ENCODE data around the gene TMEM260. TPM values are rescaled to one million over a fixed set of nuclear protein-coding genes. Genes with fewer than 3 reads are reported as not detected.

The TMEM260 gene
- total and polyA plus RNA-seq, 2 donors (not counting 1 experiment from before 2014, with no cell fraction given): 14.3 to 19.3 TPM

DNA sequence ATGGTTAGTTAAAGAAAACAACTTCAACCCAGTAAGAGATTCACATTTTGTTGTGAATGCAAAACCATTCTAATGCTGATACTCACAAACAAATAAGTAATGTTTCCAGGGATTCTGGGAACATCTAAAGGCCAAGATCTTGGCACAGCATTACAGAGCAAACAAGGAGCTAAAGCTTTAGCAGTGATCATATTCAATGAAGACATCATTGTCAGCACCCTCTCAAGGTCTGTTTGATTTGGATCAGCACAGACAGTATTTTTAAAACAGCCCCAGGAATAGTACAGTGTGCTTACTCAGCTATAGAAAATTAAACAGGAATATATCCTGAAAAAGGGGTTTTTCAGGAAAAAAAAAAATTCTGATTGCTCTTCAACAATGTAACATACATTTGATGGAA is 71.4 kb downstream of the TMEM260 start:
- no peaks in the 10 kb centered on the region for H3K27me3 ChIP-seq (ENCODE audit: control insufficient read depth, insufficient read depth, low read length)
- DNase-seq (ENCODE audit: low read depth in 2 of 2): no peak
- H3K9ac ChIP-seq (ENCODE audit: insufficient read depth, low read length): no peak overlapping the region
- no peak overlapping the region for H3K4me2 ChIP-seq (ENCODE audit: extremely low read depth, insufficient read depth, low read length)
- no peaks in the 10 kb centered on the region for H3K9me3 ChIP-seq (ENCODE audit: control insufficient read depth, insufficient read depth, low read depth, low read length)
- H3K4me1 ChIP-seq (ENCODE audit: control insufficient read depth, extremely low read depth, insufficient read depth, low read length): no peaks in the 10 kb centered on the region
- H2AFZ ChIP-seq (ENCODE audit: low read length): no peak overlapping the region
- H3K36me3 ChIP-seq (ENCODE audit: control insufficient read depth, insufficient read depth, low read length): peaks cover 2% of the 10 kb centered on the region
- no peak overlapping the region for H3K27ac ChIP-seq (ENCODE audit: insufficient read depth, low read length)
- H3K79me2 ChIP-seq (ENCODE audit: control insufficient read depth, insufficient read depth, low read length): no peaks in the 10 kb centered on the region
- H4K20me1 ChIP-seq (ENCODE audit: control insufficient read depth, extremely low read depth, insufficient read depth, low read length): no peaks in the 10 kb centered on the region
- TF ChIP-seq EZH2 (IDR thresholded peaks at IDR 0.05; ENCODE audit: low read length, missing control alignments): no peak
- H3K4me3 ChIP-seq (replicated peaks in 1 of 4; ENCODE audit: control extremely low read depth in 1 of 4, insufficient read depth in 1 of 4, low read depth in 3 of 4, low read length in 4 of 4): no peak overlapping the region

DNA sequence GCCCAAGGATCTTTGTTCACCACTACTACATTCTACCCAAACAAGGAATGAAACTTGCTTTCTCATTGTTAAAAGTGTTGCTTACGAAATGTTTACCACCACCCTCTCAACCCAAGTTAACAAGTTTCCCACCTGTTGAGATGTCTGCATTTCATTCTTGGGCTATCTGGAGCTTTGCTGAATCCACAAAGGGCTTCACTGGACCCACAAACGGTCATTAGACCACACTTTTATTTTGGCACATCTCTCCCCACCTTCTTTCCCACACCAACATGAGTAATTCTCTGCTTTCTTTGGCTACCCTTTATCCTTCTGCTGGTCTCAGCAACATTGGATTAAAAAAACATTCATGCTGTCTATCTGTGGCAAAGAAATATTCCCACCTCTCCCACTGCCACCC is 78.0 kb downstream of the TMEM260 start:
- no peak overlapping the region for H3K4me2 ChIP-seq (ENCODE audit: extremely low read depth, insufficient read depth, low read length)
- TF ChIP-seq EZH2 (IDR thresholded peaks at IDR 0.05; ENCODE audit: low read length, missing control alignments): no peak
- TF ChIP-seq, protein P1, sequence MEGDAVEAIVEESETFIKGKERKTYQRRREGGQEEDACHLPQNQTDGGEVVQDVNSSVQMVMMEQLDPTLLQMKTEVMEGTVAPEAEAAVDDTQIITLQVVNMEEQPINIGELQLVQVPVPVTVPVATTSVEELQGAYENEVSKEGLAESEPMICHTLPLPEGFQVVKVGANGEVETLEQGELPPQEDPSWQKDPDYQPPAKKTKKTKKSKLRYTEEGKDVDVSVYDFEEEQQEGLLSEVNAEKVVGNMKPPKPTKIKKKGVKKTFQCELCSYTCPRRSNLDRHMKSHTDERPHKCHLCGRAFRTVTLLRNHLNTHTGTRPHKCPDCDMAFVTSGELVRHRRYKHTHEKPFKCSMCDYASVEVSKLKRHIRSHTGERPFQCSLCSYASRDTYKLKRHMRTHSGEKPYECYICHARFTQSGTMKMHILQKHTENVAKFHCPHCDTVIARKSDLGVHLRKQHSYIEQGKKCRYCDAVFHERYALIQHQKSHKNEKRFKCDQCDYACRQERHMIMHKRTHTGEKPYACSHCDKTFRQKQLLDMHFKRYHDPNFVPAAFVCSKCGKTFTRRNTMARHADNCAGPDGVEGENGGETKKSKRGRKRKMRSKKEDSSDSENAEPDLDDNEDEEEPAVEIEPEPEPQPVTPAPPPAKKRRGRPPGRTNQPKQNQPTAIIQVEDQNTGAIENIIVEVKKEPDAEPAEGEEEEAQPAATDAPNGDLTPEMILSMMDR (conservative IDR thresholded peaks at IDR 0.05 in 1 of 2, IDR thresholded peaks at IDR 0.05 in 1 of 2; ENCODE audit: low read depth in 1 of 2, low read length in 2 of 2): no peak
- H3K36me3 ChIP-seq (ENCODE audit: control insufficient read depth, insufficient read depth, low read length): no peaks in the 10 kb centered on the region
- no peaks in the 10 kb centered on the region for H3K4me1 ChIP-seq (ENCODE audit: control insufficient read depth, extremely low read depth, insufficient read depth, low read length)
- no peak overlapping the region for H3K9ac ChIP-seq (ENCODE audit: insufficient read depth, low read length)
- no peaks in the 10 kb centered on the region for H3K27me3 ChIP-seq (ENCODE audit: control insufficient read depth, insufficient read depth, low read length)
- H4K20me1 ChIP-seq (ENCODE audit: control insufficient read depth, extremely low read depth, insufficient read depth, low read length): no peaks in the 10 kb centered on the region
- H2AFZ ChIP-seq (ENCODE audit: low read length): no peak overlapping the region
- peak in 1 of 2 donors; percentile 32 for DNase-seq (ENCODE audit: low read depth in 2 of 2)
- no peak overlapping the region for H3K4me3 ChIP-seq (replicated peaks in 1 of 4; ENCODE audit: control extremely low read depth in 1 of 4, insufficient read depth in 1 of 4, low read depth in 3 of 4, low read length in 4 of 4)
- H3K27ac ChIP-seq (ENCODE audit: insufficient read depth, low read length): no peak overlapping the region
- no peaks in the 10 kb centered on the region for H3K9me3 ChIP-seq (ENCODE audit: control insufficient read depth, insufficient read depth, low read depth, low read length)
- H3K79me2 ChIP-seq (ENCODE audit: control insufficient read depth, insufficient read depth, low read length): no peaks in the 10 kb centered on the region

DNA sequence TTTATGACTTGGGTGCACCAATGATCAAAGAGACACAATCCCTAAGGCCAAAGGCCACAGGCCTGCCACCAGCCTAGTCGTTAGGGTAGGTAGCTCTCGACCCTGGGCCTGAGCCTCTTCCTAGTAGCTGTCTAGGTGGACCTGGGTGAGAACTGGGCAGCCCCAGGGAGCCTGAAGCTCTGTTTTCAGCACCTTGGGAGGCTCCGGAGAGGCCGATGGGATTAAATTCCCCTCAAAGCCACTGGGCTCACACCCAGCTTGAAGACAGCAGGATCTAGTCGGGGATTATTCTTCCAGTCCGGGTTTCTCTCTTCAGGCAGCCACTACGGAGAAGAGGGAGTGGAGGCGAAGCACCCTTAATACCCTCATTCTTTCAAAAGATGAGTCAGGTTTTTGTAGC is 79.8 kb downstream of the TMEM260 start:
- H3K4me2 ChIP-seq (ENCODE audit: extremely low read depth, insufficient read depth, low read length): no peak overlapping the region
- no peak overlapping the region for H3K9ac ChIP-seq (ENCODE audit: insufficient read depth, low read length)
- no peak overlapping the region for H2AFZ ChIP-seq (ENCODE audit: low read length)
- TF ChIP-seq, protein P1 (conservative IDR thresholded peaks at IDR 0.05 in 1 of 2, IDR thresholded peaks at IDR 0.05 in 1 of 2; ENCODE audit: low read depth in 1 of 2, low read length in 2 of 2): no peak
- no peak for TF ChIP-seq EZH2 (IDR thresholded peaks at IDR 0.05; ENCODE audit: low read length, missing control alignments)
- H3K27me3 ChIP-seq (ENCODE audit: control insufficient read depth, insufficient read depth, low read length): no peaks in the 10 kb centered on the region
- no peaks in the 10 kb centered on the region for H3K79me2 ChIP-seq (ENCODE audit: control insufficient read depth, insufficient read depth, low read length)
- no peak overlapping the region for H3K27ac ChIP-seq (ENCODE audit: insufficient read depth, low read length)
- no peaks in the 10 kb centered on the region for H3K36me3 ChIP-seq (ENCODE audit: control insufficient read depth, insufficient read depth, low read length)
- no peak for DNase-seq (ENCODE audit: low read depth in 2 of 2)
- no peak overlapping the region for H3K4me3 ChIP-seq (replicated peaks in 1 of 4; ENCODE audit: control extremely low read depth in 1 of 4, insufficient read depth in 1 of 4, low read depth in 3 of 4, low read length in 4 of 4)
- H3K4me1 ChIP-seq (ENCODE audit: control insufficient read depth, extremely low read depth, insufficient read depth, low read length): no peaks in the 10 kb centered on the region
- no peaks in the 10 kb centered on the region for H3K9me3 ChIP-seq (ENCODE audit: control insufficient read depth, insufficient read depth, low read depth, low read length)
- no peaks in the 10 kb centered on the region for H4K20me1 ChIP-seq (ENCODE audit: control insufficient read depth, extremely low read depth, insufficient read depth, low read length)
